HepG2 (cell line): ENCODE data around the gene GLB1L. TPM values are rescaled to one million over a fixed set of nuclear protein-coding genes. Genes with fewer than 3 reads are reported as not detected.
"Not testable (repeated sequence)": the region's sequence is repeated elsewhere in the genome, so short reads cannot be mapped to it uniquely, and the experiment has no call there.

Experiments used
- ATAC-seq: fragments of 200-7000 bp; cut with Tn5 transposase; 3 replicates; pipeline ENCODE4 v1.9.1; 2020; ENCODE audit warnings: mild to moderate bottlenecking, moderate library complexity
- BruUV-seq: library from RNA; stranded (reverse); fragments of 400-500 nt; replicated peaks from 2 replicates; lab custom pipeline; 2021; lab: Mats Ljungman, UMichigan
- CTCF ChIA-PET: fragments of 300-600 bp; formaldehyde crosslinking; extraction: SDS; loops from one replicate; lab custom pipeline; 2021; ENCODE audit warnings: low total read pairs, inconsistent platforms, low intra/inter-chr PET ratio; lab: Yijun Ruan, JAX
- POLR2A ChIA-PET: fragments of 350-600 bp; sonication (Branson Sonifier 250); formaldehyde crosslinking; loops from one replicate; lab custom pipeline; 2020; ENCODE audit warnings: antibody characterized with exemption, inconsistent platforms; lab: Yijun Ruan, JAX
- DNase-seq: peaks from one replicate; pipeline ENCODE4 v3.0.0-alpha.2; 2015; ENCODE audit warnings: low spot score
- FAIRE-seq: peaks from 3 replicates; lab custom pipeline; 2011; peaks lifted over from hg19 to GRCh38; lab: Jason Lieb, UNC
- H2AFZ ChIP-seq: one replicate; pipeline ENCODE4 v1.6.1; 2011; ENCODE audit warnings: low read length, inconsistent platforms
- H3K27ac ChIP-seq: fragments of 300-600 bp; 3 replicates; pipeline ENCODE4 v1.8.0; 2011; ENCODE audit warnings: mixed run types, mild to moderate bottlenecking, mixed read lengths, low read length, inconsistent platforms; ENCODE audit not compliant: insufficient read depth; ENCODE audit errors: extremely low read length
- H3K27me3 ChIP-seq, 2 experiments: fragments of 200-600 bp in 1 of 2; 2 replicates in 1 of 2; 3 replicates in 1 of 2; pipeline versions ENCODE4 v1.6.0 to v1.8.0; 2011; ENCODE audit warnings: low read length in 2 of 2, mild to moderate bottlenecking in 2 of 2, moderate library complexity in 2 of 2, inconsistent platforms in 1 of 2; ENCODE audit not compliant: insufficient read depth in 2 of 2, control insufficient read depth in 1 of 2
- H3K36me3 ChIP-seq, 2 experiments: fragments of 200-600 bp in 1 of 2; replicated peaks in 1 of 2; 2 replicates in 1 of 2; 3 replicates in 1 of 2; pipeline versions ENCODE4 v1.5.1 to v1.8.0; 2011; ENCODE audit warnings: low read length in 2 of 2, inconsistent platforms in 1 of 2; ENCODE audit not compliant: insufficient read depth in 2 of 2, control insufficient read depth in 1 of 2
- H3K4me1 ChIP-seq: 2 replicates; pipeline ENCODE4 v1.5.1; 2012; ENCODE audit warnings: low read length, inconsistent platforms; ENCODE audit not compliant: insufficient read depth
- H3K4me2 ChIP-seq: 2 replicates; pipeline ENCODE4 v1.6.0; 2011; ENCODE audit warnings: low read depth, low read length, inconsistent platforms
- H3K4me3 ChIP-seq, 3 experiments: fragments of 200-600 bp in 1 of 3; sonication (generic), shearing (Covaris generic) in 1 of 3; replicated peaks in 1 of 3; 2 replicates each; pipeline ENCODE4 v1.5.1; 2011 to 2016; ENCODE audit warnings: low read length in 3 of 3, inconsistent platforms in 2 of 3, low read depth in 2 of 3, mild to moderate bottlenecking in 2 of 3, control low read depth in 1 of 3, mixed read lengths in 1 of 3; ENCODE audit not compliant: insufficient read depth in 1 of 3
- H3K79me2 ChIP-seq: one replicate; pipeline ENCODE4 v1.6.1; 2011; ENCODE audit warnings: low read length, inconsistent platforms; ENCODE audit not compliant: insufficient read depth
- H3K9ac ChIP-seq: 2 replicates; pipeline ENCODE4 v1.6.0; 2011; ENCODE audit warnings: mild to moderate bottlenecking, low read depth, low read length, inconsistent platforms; ENCODE audit not compliant: insufficient read depth
- H3K9me3 ChIP-seq: 2 replicates; pipeline ENCODE4 v1.5.1; 2012; ENCODE audit warnings: mild to moderate bottlenecking, low read length
- H4K20me1 ChIP-seq: 2 replicates; pipeline ENCODE4 v1.6.0; 2011; ENCODE audit warnings: inconsistent platforms, mild to moderate bottlenecking, low read length, moderate library complexity; ENCODE audit not compliant: insufficient read depth
- GTF2F1 ChIP-seq: fragments of 150-350 bp; IDR thresholded peaks from 2 replicates; pipeline ENCODE4 v1.6.1; 2014; ENCODE audit warnings: low read length
- RARG ChIP-seq: sonication (generic); formaldehyde crosslinking; IDR thresholded peaks from 2 replicates; pipeline ENCODE4 v1.4.0; 2020; ENCODE audit warnings: low read depth, mild to moderate bottlenecking, missing genetic modification reagents
- SPEN ChIP-seq: sonication (generic); formaldehyde crosslinking; IDR thresholded peaks from 2 replicates; pipeline ENCODE4 v1.5.1; 2020; ENCODE audit warnings: low read depth, mild to moderate bottlenecking, missing genetic modification reagents
- ZFP90 ChIP-seq: sonication (generic); formaldehyde crosslinking; IDR thresholded peaks from 2 replicates; pipeline ENCODE4 v1.8.0; 2022; ENCODE audit warnings: missing genetic modification reagents, mild to moderate bottlenecking, inconsistent platforms, borderline replicate concordance
- ZNF558 ChIP-seq: sonication (generic); formaldehyde crosslinking; IDR thresholded peaks from 2 replicates; pipeline ENCODE4 v1.9.0; 2022; ENCODE audit warnings: mild to moderate bottlenecking, missing genetic modification reagents, borderline replicate concordance
- ZNF652 ChIP-seq: IDR thresholded peaks from 2 replicates; pipeline ENCODE4 v1.6.1; 2016; ENCODE audit warnings: low read depth, borderline replicate concordance
- ZNF704 ChIP-seq: sonication (generic); formaldehyde crosslinking; IDR thresholded peaks from 2 replicates; pipeline ENCODE4 v1.8.1; 2023; ENCODE audit warnings: mild to moderate bottlenecking, inconsistent platforms, moderate library complexity, missing genetic modification reagents, borderline replicate concordance
- WGBS: methylation state at CpG from one replicate; pipeline ENCODE4 v1.1.6; 2017; ENCODE audit warnings: low lambda C conversion rate; 5-methylcytosine and 5-hydroxymethylcytosine counted together
- in situ Hi-C: cut with HindIII; loops from 2 replicates; pipeline ENCODE4 v1.10.0; 2017; ENCODE audit warnings: low pct_unique_long_range_greater_than_20kb; ENCODE audit not compliant: extremely low pct_ligation_motif_present
- intact Hi-C: fragments of 100-400 bp; cut with micrococcal nuclease; formaldehyde crosslinking; loops from one replicate; pipeline ENCODE4 v1.10.0; 2022; ENCODE audit not compliant: unreplicated experiment
- polyA plus RNA-seq, 8 experiments: library from polyadenylated mRNA; depleted of rRNA in 3 of 8; stranded (reverse) in 7 of 8; unstranded in 1 of 8; fragments of >200 nt; fragmentation: Illumina TruSeq in 4 of 8; extraction: Trizol in 4 of 8; gene quantifications; 2 replicates each; pipeline versions ENCODE4 v1.2.1 to v1.2.3, GENCODE V29; 2011 to 2016; ENCODE audit warnings: low read depth in 4 of 8, missing spikeins in 1 of 8, mixed read lengths in 1 of 8; ENCODE audit not compliant: insufficient read depth in 1 of 8
- total RNA-seq, 5 experiments: library from RNA; depleted of rRNA; stranded (reverse); fragments of >200 nt; fragmentation: Illumina TruSeq; extraction: Trizol; gene quantifications; 2 replicates each; pipeline ENCODE4 v1.2.3, GENCODE V29; 2016; ENCODE audit warnings: low read depth in 1 of 5

The GLB1L gene
- total and polyA plus RNA-seq, 2 of the 13 experiments (the other 11 are each of a cell fraction or from before 2014, with no cell fraction given) = 6.8 to 7.3 TPM

- no peak overlapping the region for H2AFZ ChIP-seq
- peaks cover 26% of the 10 kb centered on the region for H3K4me1 ChIP-seq
- no TSS peak for BruUV-seq
- no peaks in the 10 kb centered on the region for H3K9me3 ChIP-seq
- peaks cover 2 to 25% of the 10 kb centered on the region in 2 experiments; a peak in 2 of 5 replicates for H3K27me3 ChIP-seq
- in situ Hi-C loops (no loop called here), intact Hi-C loops (no loop called here)
- H3K36me3 ChIP-seq = no peaks in the 10 kb centered on the region
- FAIRE-seq (no peak), ATAC-seq (no peak), DNase-seq (no peak)
- POLR2A ChIA-PET = interaction anchor here (1.4 kb wide), 1 partner anchor 12 kb away, joined by 5 read pairs; the partner anchor contains the start of gene DNAJB2
- CTCF ChIA-PET = no interaction called here
- no peaks in the 10 kb centered on the region for H3K79me2 ChIP-seq
- no peak for TF ChIP-seq ZNF558 (CRISPR knock-in tag)
- TF ChIP-seq ZNF652 (CRISPR knock-in tag) = no peak
- no peak for TF ChIP-seq GTF2F1
- TF ChIP-seq RARG (CRISPR knock-in tag) = no peak
- WGBS = 20% methylated on average over 3 of the region's 5 CpGs
- H3K4me3 ChIP-seq = no peak overlapping the region
- H3K9ac ChIP-seq = no peak overlapping the region
- H3K4me2 ChIP-seq = no peak overlapping the region
- H4K20me1 ChIP-seq = no peaks in the 10 kb centered on the region
- H3K27ac ChIP-seq = no peak overlapping the region
Measured at GRCh38 chr2:219266232-219266631, 21.0 kb upstream of the GLB1L start.

GRCh38 chr2:219261024-219261855, 16.0 kb upstream of the GLB1L start:
- ATAC-seq (peak; percentile 39; the same call in 2 of the 3 replicates), DNase-seq (no peak), FAIRE-seq (no peak)
- H2AFZ ChIP-seq = no peak overlapping the region
- ChIA-PET POLR2A (interaction anchor here (1.0 to 3.3 kb wide), 6 partner anchors 9 to 84 kb away, joined by 3 to 21 read pairs (median 3); partner anchors contain the start of genes ANKZF1, ATG9A, CNPPD1 and GLB1L), CTCF (no interaction called here)
- TF ChIP-seq ZFP90 (CRISPR knock-in tag) (no peak), ZNF704 (CRISPR knock-in tag) (no peak), SPEN (CRISPR knock-in tag) (no peak)
- no peaks in the 10 kb centered on the region for H3K9me3 ChIP-seq
- no peak overlapping the region for H3K9ac ChIP-seq
- H3K27me3 ChIP-seq = peaks cover 2 to 38% of the 10 kb centered on the region in 2 experiments; a peak in 4 of 5 replicates
- peaks cover 9% of the 10 kb centered on the region; the same call in 1 of the 2 replicates for H3K4me1 ChIP-seq
- H3K4me3 ChIP-seq = no peak overlapping the region
- no peak overlapping the region for H3K4me2 ChIP-seq
- no peak overlapping the region for H3K27ac ChIP-seq
- H3K36me3 ChIP-seq = no peaks in the 10 kb centered on the region
- no TSS peak for BruUV-seq
- intact Hi-C loops = no loop called here
- no peaks in the 10 kb centered on the region for H4K20me1 ChIP-seq
- WGBS = 36% methylated on average over 5 of the region's 5 CpGs
- H3K79me2 ChIP-seq = no peaks in the 10 kb centered on the region
- in situ Hi-C loops = no loop called here

- intact Hi-C loops, in situ Hi-C loops: not testable (repeated sequence)
- POLR2A ChIA-PET = interaction anchor here (0.7 to 1.7 kb wide), 3 partner anchors 10 to 208 kb away, joined by 3 to 16 read pairs (median 4); no protein-coding TSS in a partner anchor
Measured at GRCh38 chr2:219258942-219259341, 13.7 kb upstream of the GLB1L start.

More at GRCh38 chr2:219258942-219259341, 13.7 kb upstream of the GLB1L start:
- CTCF ChIA-PET, H3K79me2 ChIP-seq, H4K20me1 ChIP-seq, H3K9me3 ChIP-seq, H3K27ac ChIP-seq, H3K36me3 ChIP-seq, H3K4me2 ChIP-seq, H3K9ac ChIP-seq, FAIRE-seq, DNase-seq, H2AFZ ChIP-seq, BruUV-seq, ATAC-seq, H3K4me3 ChIP-seq: not testable (repeated sequence)
- peaks cover 19% of the 10 kb centered on the region for H3K4me1 ChIP-seq
- WGBS = 39% methylated on average over 10 of the region's 10 CpGs
- peaks cover 2 to 43% of the 10 kb centered on the region in 2 experiments; a peak in 4 of 5 replicates for H3K27me3 ChIP-seq
